Astrocyte of the cerebellum (primary cell): ENCODE results near the gene SLC25A17.

Source experiments
- DNase-seq: peaks from one replicate; pipeline ENCODE4 v3.0.0-alpha.2; 2011; ENCODE audit warnings: low read depth
- H3K4me3 ChIP-seq: 2 replicates; pipeline ENCODE4 v1.5.1; 2011; ENCODE audit warnings: mild to moderate bottlenecking, low read depth, low read length, moderate library complexity
- in situ Hi-C: cut with HindIII; loops from 2 replicates; pipeline ENCODE4 v1.10.0; 2017; ENCODE audit warnings: low sequenced_read_pairs
- TF ChIP-seq, protein P1 (sequence below): IDR thresholded peaks from 2 replicates; pipeline ENCODE4 v1.5.1; 2012; ENCODE audit warnings: low read length, low read depth, moderate library complexity, mild to moderate bottlenecking; ENCODE audit errors: missing control alignments

Gene SLC25A17

DNA sequence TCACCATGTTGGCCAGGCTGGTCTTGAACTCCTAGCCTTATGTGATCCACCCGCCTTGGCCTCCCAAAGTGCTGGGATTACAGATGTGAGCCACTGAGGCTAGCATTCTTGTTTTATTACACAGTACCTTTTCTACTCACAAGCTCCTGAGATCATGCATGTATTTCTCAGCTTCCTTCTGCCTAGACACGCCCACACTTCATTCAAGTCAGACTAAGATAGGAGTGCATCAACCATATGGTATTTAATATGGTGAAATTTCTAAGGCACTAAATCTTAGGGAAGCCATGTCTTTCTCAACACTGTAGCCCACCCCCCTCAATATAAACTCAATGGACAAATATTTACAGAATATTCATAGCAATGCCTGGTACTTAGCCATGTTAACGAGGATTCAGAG, 62.1 kb downstream of the SLC25A17 start:
- H3K4me3 ChIP-seq, result no peak overlapping the region
- in situ Hi-C loops, result no loop called here
- no peak for DNase-seq
- TF ChIP-seq, protein P1, sequence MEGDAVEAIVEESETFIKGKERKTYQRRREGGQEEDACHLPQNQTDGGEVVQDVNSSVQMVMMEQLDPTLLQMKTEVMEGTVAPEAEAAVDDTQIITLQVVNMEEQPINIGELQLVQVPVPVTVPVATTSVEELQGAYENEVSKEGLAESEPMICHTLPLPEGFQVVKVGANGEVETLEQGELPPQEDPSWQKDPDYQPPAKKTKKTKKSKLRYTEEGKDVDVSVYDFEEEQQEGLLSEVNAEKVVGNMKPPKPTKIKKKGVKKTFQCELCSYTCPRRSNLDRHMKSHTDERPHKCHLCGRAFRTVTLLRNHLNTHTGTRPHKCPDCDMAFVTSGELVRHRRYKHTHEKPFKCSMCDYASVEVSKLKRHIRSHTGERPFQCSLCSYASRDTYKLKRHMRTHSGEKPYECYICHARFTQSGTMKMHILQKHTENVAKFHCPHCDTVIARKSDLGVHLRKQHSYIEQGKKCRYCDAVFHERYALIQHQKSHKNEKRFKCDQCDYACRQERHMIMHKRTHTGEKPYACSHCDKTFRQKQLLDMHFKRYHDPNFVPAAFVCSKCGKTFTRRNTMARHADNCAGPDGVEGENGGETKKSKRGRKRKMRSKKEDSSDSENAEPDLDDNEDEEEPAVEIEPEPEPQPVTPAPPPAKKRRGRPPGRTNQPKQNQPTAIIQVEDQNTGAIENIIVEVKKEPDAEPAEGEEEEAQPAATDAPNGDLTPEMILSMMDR, result no peak

DNA sequence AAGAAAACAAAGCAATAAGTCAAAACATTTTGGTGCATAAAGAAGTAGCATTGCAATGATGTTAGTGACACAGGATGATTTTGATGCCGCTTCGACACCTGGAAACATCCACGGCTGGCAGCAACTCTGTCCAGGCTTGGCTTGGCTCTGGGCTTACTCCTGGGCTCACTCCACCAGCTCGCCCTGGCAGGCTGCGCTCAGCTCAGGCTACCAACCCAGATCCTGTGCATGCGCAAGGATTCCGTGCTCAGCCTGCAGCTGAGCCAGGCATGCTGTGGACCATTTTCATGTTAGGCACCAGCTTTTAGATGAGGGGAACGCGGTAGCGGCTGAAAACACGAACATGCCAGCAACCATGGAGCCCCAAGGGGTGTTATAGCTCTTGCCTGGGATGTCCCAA, 66.0 kb downstream of the SLC25A17 start:
- DNase-seq, result no peak
- no peak overlapping the region for H3K4me3 ChIP-seq
- TF ChIP-seq, protein P1, result no peak
- in situ Hi-C loops, result no loop called here

DNA sequence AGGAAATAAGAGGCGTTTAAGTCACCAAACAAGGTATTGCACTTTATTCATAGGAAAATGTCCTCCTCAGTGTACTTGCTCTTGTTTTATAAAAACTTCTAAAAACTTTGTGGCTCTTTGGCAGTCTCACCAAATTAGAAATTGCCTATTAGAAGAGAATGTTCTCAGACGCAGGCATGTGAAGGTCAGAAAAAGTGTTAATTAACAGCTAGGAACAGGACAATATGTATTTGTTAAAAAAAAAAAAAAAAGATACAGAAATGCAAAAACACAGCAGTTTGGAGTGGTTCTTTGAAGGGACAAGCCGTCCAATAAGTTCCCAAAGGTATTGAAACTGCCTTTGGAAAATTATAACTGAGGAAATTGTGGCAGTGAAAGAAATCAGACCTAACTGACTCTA, 67.9 kb downstream of the SLC25A17 start:
- in situ Hi-C loops, result no loop called here
- TF ChIP-seq, protein P1, result no peak

DNA sequence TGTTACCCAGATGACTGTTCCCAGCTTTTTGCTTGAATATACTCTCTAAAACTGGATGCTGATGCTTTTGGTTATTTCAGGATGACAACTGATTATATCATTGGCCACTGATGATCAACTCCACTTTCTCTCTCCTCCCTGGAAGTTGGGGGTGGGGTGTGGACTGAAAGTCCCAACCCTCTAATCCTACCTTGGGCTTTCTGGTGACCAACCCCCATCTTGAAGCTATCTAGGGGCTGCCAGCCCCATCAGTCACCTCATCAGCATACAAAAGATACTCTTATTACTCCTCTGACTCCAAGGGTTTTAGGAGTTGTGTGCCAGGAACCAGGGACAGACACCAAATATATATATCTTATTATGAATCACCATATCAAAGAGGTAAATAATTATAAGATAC, 69.3 kb downstream of the SLC25A17 start:
- in situ Hi-C loops, result no loop called here
- TF ChIP-seq, protein P1, result no peak
- H3K4me3 ChIP-seq, result no peak overlapping the region
- no peak for DNase-seq

More for the DNA sequence above, 67.9 kb downstream of the SLC25A17 start:
- DNase-seq, result no peak
- H3K4me3 ChIP-seq, result no peak overlapping the region

DNA sequence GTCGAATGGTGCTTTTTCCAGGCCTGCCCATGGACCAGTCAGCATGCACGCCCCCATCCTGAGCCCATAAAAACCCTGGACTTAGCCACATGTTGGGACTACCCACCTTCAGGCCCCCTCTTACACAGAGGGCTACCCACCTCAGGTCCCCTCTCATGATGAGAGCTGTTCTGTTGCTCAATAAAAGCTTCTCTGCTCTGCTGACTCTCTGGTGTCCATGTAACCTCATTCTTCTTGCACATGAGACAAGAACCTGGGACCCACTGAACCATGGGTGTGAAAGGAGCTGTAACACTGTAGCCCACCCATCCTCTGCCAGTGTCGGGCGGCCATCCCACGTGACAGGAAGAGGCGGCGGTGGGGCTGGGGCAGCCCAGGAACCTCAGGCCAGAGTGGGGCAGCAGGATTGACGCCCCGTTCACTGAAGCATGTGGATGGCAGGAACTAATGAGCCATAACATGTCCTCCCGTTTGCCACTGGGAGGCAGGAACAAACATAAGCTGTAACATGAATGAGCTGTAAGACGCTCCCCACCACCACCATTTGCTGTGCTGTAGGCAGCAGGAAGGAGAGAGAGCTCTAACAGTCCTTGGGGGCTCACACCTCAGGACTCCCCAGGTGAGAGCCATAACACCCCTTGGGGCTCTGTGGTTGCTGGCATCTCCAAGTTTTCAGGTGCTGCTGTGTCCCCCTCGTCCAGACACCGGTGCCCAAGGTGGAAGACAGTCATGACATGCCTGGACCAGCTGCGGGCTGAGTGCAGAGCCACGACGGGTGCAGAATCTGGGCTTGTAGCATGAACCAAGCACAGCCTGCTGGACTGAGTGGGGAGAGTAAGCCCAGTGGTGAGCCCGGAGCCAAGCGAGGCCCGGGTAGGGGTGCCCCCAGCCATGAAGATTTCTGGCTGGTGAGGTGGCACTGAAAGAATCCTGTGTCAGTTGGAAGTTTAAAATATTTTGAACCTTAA, 70.5 kb downstream of the SLC25A17 start:
- in situ Hi-C loops, result no loop called here
- no peak overlapping the region for H3K4me3 ChIP-seq
- DNase-seq, result no peak
- TF ChIP-seq, protein P1, result no peak

DNA sequence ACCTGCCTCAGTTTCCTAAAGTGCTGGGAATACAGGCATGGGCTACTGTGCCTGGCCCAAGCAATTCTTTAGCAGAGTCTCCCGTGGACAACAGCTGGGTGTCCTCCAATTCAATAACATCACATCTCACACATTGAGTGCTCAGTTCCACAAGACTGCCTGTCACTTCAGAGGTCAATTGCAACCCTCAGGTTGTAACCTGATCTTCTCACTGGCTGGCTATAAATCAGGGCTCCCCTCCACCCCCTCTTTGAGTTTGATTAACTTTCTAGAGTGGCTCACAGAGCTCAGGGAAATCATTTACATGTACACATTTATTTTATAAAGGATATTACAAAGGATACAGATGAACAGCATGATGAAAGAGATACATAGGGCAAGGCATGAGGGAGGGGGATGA, 71.8 kb downstream of the SLC25A17 start:
- DNase-seq, result no peak
- H3K4me3 ChIP-seq, result no peak overlapping the region
- in situ Hi-C loops, result no loop called here
- TF ChIP-seq, protein P1, result no peak
